GM21529 (cell line): ENCODE data around the gene HAO2.
"Not testable (repeated sequence)": the region's sequence is repeated elsewhere in the genome, so short reads cannot be mapped to it uniquely, and the experiment has no call there.

Experiments
- ATAC-seq: cut with Tn5 transposase; IDR thresholded peaks from one replicate; pipeline ENCODE4 v1.9.1; 2021; ENCODE audit not compliant: unreplicated experiment

The HAO2 gene

DNA sequence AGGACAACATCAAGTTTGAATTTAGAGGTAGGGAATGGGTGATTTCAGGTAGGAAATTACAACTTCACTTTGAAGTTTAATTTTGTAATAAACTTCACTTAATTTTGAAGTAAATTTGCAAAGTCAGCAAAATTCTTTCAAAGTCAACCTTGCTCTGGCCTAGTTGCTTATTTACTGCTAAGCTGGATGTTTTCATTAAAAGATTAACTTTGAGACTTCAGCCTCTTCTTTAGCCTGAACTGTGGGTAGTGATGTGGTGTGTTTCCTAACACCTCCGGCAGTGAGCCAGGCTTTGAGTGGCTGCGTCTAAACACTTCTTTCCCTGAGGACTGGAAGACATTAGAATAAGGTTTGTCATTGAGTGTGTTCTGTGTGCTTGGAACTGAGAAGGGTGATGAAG, at the start of gene HAO2:
Gene HAO2, plus strand, starts transcription at position 232 of the 400 bp plus-strand sequence. CDS start 12,301 bp downstream, outside the sequence.
- no peak for ATAC-seq

GRCh38 chr1:119320100-119320499, 48.5 kb upstream of the HAO2 start:
- no peak for ATAC-seq

- no peak for ATAC-seq
These were observed 46.7 kb upstream of the HAO2 start for GRCh38 chr1:119321666-119322419.

DNA sequence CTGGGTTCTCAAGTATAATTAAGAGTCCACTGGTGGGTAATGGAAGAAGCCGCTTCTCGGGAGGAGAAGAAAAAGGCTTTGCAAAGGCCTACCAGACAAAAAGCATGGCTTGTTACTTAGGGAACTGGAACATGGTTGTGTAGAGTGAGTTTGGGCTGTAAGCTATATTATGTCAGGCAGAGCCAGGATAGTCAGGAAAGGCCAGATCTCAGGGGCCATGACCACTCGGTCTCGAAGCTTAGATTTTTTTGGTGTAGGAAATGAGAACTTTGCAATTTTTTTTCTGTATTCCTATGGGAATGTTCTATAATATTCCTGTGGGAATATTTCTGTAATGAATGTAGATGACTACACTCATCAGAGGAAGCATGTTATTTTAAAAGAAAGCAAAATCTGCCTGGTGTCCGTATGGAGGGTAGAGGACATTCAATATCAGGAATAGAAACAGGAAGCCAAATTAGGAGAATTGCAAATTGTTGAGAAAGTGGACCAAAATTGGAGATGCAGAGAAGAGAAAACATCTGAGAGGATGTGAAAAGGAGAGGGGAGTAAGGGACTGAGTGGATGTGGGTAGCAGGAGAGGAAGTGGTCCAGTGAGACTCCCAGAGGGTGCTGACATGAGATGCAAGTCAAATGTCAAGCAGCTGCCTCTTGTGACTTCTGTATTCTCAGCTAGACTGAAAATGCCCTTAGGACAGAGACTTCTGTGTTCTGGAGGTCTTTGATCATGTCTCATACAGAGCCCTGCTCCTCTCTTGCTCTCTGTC, 45.2 kb upstream of the HAO2 start:
- ATAC-seq = peak; percentile 92

- ATAC-seq = no peak
These were observed 44.4 kb upstream of the HAO2 start for GRCh38 chr1:119324198-119324597.

GRCh38 chr1:119326251-119326650, 42.3 kb upstream of the HAO2 start:
- ATAC-seq = no peak

DNA sequence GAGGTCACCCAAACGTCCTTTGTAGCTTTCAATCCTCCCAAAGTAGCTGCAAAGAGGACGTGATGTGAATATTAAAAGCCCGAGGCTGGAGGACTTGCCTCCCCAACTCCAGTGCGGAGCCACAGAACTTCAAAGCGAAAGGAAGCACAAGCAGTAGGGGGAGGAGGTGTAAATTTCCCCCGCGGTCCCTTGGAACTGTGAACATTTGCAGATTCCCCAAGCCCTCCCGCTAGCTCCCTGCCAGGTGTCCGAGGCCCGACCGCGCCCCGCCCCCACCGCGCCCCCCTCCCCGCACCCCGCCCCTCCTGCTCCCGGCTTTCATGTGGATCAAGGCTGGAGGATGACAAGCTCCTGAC, 41.5 kb upstream of the HAO2 start:
- ATAC-seq = no peak

GRCh38 chr1:119327450-119328155, 41.0 kb upstream of the HAO2 start:
- no peak for ATAC-seq

GRCh38 chr1:119329541-119330461, 38.8 kb upstream of the HAO2 start:
- ATAC-seq = no peak

- ATAC-seq = no peak
These were observed 38.0 kb upstream of the HAO2 start for GRCh38 chr1:119330466-119331189.

- ATAC-seq = no peak
These were observed 37.4 kb upstream of the HAO2 start for GRCh38 chr1:119331190-119331515.

DNA sequence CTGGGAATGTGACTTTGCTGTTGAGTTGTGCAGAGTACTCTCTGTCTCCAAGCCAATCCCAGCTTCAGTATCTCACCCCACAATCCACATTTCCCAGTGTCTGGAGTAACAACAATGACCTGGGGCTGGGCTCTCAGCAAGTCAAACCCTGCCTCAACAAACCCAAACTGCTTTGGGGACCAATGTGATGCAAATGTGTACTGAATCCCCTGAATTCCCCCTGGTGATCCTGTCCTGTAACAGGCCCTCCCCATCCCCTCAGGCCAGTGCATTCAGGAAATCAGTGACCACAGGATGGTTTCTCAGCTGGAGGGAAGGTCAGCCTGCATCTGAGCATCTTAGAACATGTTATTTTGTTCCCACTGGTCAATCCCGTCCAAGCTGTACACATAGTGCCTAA, 36.7 kb upstream of the HAO2 start:
- ATAC-seq = no peak

GRCh38 chr1:119332622-119333021, 36.0 kb upstream of the HAO2 start:
- no peak for ATAC-seq

DNA sequence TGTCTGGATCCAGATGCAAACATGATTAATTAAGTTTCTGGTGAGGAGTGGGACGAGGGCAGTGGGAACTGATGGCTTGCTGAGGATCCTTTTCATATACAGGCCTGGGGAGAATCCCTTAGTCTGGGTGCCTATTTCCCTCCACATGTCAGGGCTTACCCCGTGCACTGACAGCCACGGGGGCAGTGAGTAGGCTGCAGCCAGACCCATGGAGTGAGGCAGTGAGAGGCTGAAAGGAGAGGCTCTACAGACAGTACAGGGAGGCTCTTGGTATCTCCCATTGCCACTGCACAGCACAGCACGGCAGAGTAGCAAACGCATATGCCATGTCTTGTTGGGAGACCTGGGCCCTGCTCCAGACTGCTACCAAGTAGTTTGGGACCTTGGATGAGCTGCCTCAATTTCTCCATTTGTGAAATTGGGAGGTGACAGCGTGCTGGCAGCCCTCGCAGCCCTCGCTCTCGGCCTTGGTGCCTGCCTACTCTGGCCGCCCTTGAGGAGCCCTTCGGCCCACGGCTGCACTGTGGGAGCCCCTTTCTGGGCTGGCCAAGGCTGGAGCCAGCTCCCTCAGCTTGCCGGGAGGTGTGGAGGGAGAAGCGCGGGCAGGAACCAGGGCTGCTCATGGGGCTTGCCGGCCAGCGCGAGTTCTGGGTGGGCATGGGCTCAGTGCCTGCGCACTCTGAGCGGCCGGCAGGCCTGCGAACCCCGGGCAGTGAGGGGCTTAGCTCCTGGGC, 35.3 kb upstream of the HAO2 start:
- no peak for ATAC-seq

- not testable (repeated sequence) for ATAC-seq
These were observed 34.7 kb upstream of the HAO2 start for GRCh38 chr1:119333897-119334250.

GRCh38 chr1:119336848-119337247, 31.7 kb upstream of the HAO2 start:
- ATAC-seq = no peak

GRCh38 chr1:119338004-119338403, 30.6 kb upstream of the HAO2 start:
- ATAC-seq = no peak

- no peak for ATAC-seq
These were observed 29.8 kb upstream of the HAO2 start for GRCh38 chr1:119338757-119339156.

- no peak for ATAC-seq
These were observed 27.7 kb upstream of the HAO2 start for GRCh38 chr1:119340861-119341261.
